H9 (cell line): ENCODE data around the gene PPP2R2B. TPM values are rescaled to one million over a fixed set of nuclear protein-coding genes. Genes with fewer than 3 reads are reported as not detected.

ENCODE experiments used
- DNase-seq: peaks from one replicate; pipeline ENCODE4 v3.0.0-alpha.2; 2017
- H2AFZ ChIP-seq: one replicate; pipeline ENCODE4 v1.6.1; 2013; ENCODE audit warnings: mild to moderate bottlenecking, low read length, control low read depth, moderate library complexity
- H2AK5ac ChIP-seq: 2 replicates; pipeline ENCODE4 v1.6.1; 2013; ENCODE audit warnings: low read length, control low read depth, mixed read lengths; ENCODE audit not compliant: insufficient read length
- H2BK120ac ChIP-seq: one replicate; pipeline ENCODE4 v1.6.1; 2013; ENCODE audit warnings: low read depth, mild to moderate bottlenecking, low read length, control low read depth, inconsistent platforms; ENCODE audit not compliant: poor library complexity, severe bottlenecking
- H2BK12ac ChIP-seq: 2 replicates; pipeline ENCODE4 v1.6.1; 2013; ENCODE audit warnings: low read length, control low read depth, mixed read lengths, low read depth; ENCODE audit not compliant: insufficient read length
- H2BK15ac ChIP-seq: 2 replicates; pipeline ENCODE4 v1.6.1; 2013; ENCODE audit warnings: low read depth, low read length, control low read depth
- H2BK20ac ChIP-seq: one replicate; pipeline ENCODE4 v1.6.1; 2013; ENCODE audit warnings: low read depth, mild to moderate bottlenecking, low read length, control low read depth, inconsistent platforms; ENCODE audit not compliant: poor library complexity, severe bottlenecking
- H2BK5ac ChIP-seq: 2 replicates; pipeline ENCODE4 v1.6.1; 2013; ENCODE audit warnings: low read length, control low read depth, mixed read lengths; ENCODE audit not compliant: insufficient read length
- H3K14ac ChIP-seq: 2 replicates; pipeline ENCODE4 v1.6.1; 2013; ENCODE audit warnings: low read length, control low read depth; ENCODE audit not compliant: insufficient read depth
- H3K18ac ChIP-seq: 2 replicates; pipeline ENCODE4 v1.6.1; 2013; ENCODE audit warnings: low read depth, mild to moderate bottlenecking, mixed read lengths, low read length, control low read depth; ENCODE audit not compliant: insufficient read length
- H3K23ac ChIP-seq: 2 replicates; pipeline ENCODE4 v1.6.1; 2013; ENCODE audit warnings: low read length, control low read depth, mixed read lengths, low read depth; ENCODE audit not compliant: insufficient read length
- H3K23me2 ChIP-seq: 2 replicates; pipeline ENCODE4 v1.6.1; 2013; ENCODE audit warnings: low read depth, mild to moderate bottlenecking, mixed read lengths, low read length, control low read depth; ENCODE audit not compliant: insufficient read length, poor library complexity, severe bottlenecking
- H3K27ac ChIP-seq: 2 replicates; pipeline ENCODE4 v1.5.1; 2013; ENCODE audit warnings: low read length, control low read depth, mixed read lengths, low read depth; ENCODE audit not compliant: insufficient read length
- H3K27me3 ChIP-seq: 2 replicates; pipeline ENCODE4 v1.6.1; 2013; ENCODE audit warnings: low read length, control low read depth, inconsistent platforms; ENCODE audit not compliant: insufficient read depth
- H3K4ac ChIP-seq: 2 replicates; pipeline ENCODE4 v1.6.1; 2013; ENCODE audit warnings: low read depth, mild to moderate bottlenecking, control low read depth, inconsistent platforms, low read length, moderate library complexity
- H3K4me1 ChIP-seq: 2 replicates; pipeline ENCODE4 v1.6.1; 2013; ENCODE audit warnings: low read length, control low read depth, inconsistent platforms; ENCODE audit not compliant: insufficient read depth
- H3K4me2 ChIP-seq: 2 replicates; pipeline ENCODE4 v1.6.1; 2013; ENCODE audit warnings: low read length, control low read depth, mixed read lengths; ENCODE audit not compliant: insufficient read length, insufficient read depth
- H3K56ac ChIP-seq: 2 replicates; pipeline ENCODE4 v1.6.1; 2013; ENCODE audit warnings: low read depth, mild to moderate bottlenecking, mixed read lengths, low read length, control low read depth; ENCODE audit not compliant: insufficient read length
- H3K79me1 ChIP-seq: 2 replicates; pipeline ENCODE4 v1.6.1; 2013; ENCODE audit warnings: low read depth, mild to moderate bottlenecking, moderate library complexity, low read length, control low read depth, inconsistent platforms; ENCODE audit not compliant: insufficient read depth, poor library complexity, severe bottlenecking
- H3K79me2 ChIP-seq: 2 replicates; pipeline ENCODE4 v1.6.1; 2013; ENCODE audit warnings: low read length, control low read depth, inconsistent platforms; ENCODE audit not compliant: insufficient read depth
- H3K9ac ChIP-seq: 2 replicates; pipeline ENCODE4 v1.6.1; 2013; ENCODE audit warnings: low read length, control low read depth, mixed read lengths; ENCODE audit not compliant: insufficient read length; ENCODE audit errors: extremely low read depth
- H3K9me3 ChIP-seq: one replicate; pipeline ENCODE4 v1.6.1; 2013; ENCODE audit warnings: low read depth, low read length, inconsistent platforms; ENCODE audit not compliant: control insufficient read depth
- H3T11ph ChIP-seq: one replicate; pipeline ENCODE4 v1.6.1; 2013; ENCODE audit warnings: mild to moderate bottlenecking, low read length, control low read depth, inconsistent platforms
- H4K20me1 ChIP-seq: one replicate; pipeline ENCODE4 v1.6.1; 2013; ENCODE audit not compliant: control insufficient read depth, insufficient read length, insufficient read depth
- H4K5ac ChIP-seq: 2 replicates; pipeline ENCODE4 v1.6.1; 2013; ENCODE audit warnings: low read depth, mild to moderate bottlenecking, mixed read lengths, low read length, control low read depth; ENCODE audit not compliant: insufficient read length
- H4K8ac ChIP-seq: replicated peaks from 2 replicates; pipeline ENCODE4 v1.6.1; 2013; ENCODE audit warnings: low read length, control low read depth, mixed read lengths, low read depth; ENCODE audit not compliant: insufficient read length
- H4K91ac ChIP-seq: 2 replicates; pipeline ENCODE4 v1.6.1; 2013; ENCODE audit warnings: low read depth, mild to moderate bottlenecking, moderate library complexity, mixed read lengths, low read length, control low read depth; ENCODE audit not compliant: insufficient read length
- H3K27ac Mint-ChIP-seq, 3 experiments: 2 replicates in 2 of 3; 3 replicates in 1 of 3; pipeline ENCODE4 v1.8.0; 2020 to 2021; ENCODE audit warnings: mixed read lengths in 3 of 3, mild to moderate bottlenecking in 1 of 3, moderate library complexity in 1 of 3
- H3K27me3 Mint-ChIP-seq: 2 replicates; pipeline ENCODE4 v1.8.0; 2021; ENCODE audit warnings: low read depth, mild to moderate bottlenecking, moderate library complexity, mixed read lengths
- H3K36me3 Mint-ChIP-seq, 3 experiments: 2 replicates in 2 of 3; 3 replicates in 1 of 3; pipeline ENCODE4 v1.8.0; 2020 to 2021; ENCODE audit warnings: low read depth in 3 of 3, mixed read lengths in 3 of 3; ENCODE audit not compliant: insufficient read depth in 1 of 3
- H3K4me1 Mint-ChIP-seq, 2 experiments: 2 replicates each; pipeline ENCODE4 v1.8.0; 2020; ENCODE audit warnings: mixed read lengths in 2 of 2
- H3K4me3 Mint-ChIP-seq, 2 experiments: 2 replicates in 1 of 2; 3 replicates in 1 of 2; pipeline ENCODE4 v1.8.0; 2020 to 2021; ENCODE audit warnings: mild to moderate bottlenecking in 2 of 2, mixed read lengths in 2 of 2, moderate library complexity in 1 of 2
- H3K9me3 Mint-ChIP-seq, 2 experiments: 2 replicates in 1 of 2; 3 replicates in 1 of 2; pipeline ENCODE4 v1.8.0; 2020; ENCODE audit warnings: mild to moderate bottlenecking in 2 of 2, mixed read lengths in 2 of 2, moderate library complexity in 1 of 2
- CTCF ChIP-seq: fragments of 200-600 bp; sonication (generic); conservative IDR thresholded peaks from 3 replicates; pipeline ENCODE4 v1.8.0; 2021; ENCODE audit warnings: antibody characterized with exemption, mild to moderate bottlenecking
- WGBS: extraction: QIAGEN DNeasy Blood & Tissue Kit; methylation state at CpG from one replicate; pipeline ENCODE4 v1.1.7; 2013; ENCODE audit warnings: missing lambda C conversion rate, low lambda C conversion rate, mixed read lengths; ENCODE audit not compliant: insufficient read length; ENCODE audit errors: extremely low coverage; 5-methylcytosine and 5-hydroxymethylcytosine counted together
- total RNA-seq: library from RNA; stranded (reverse); gene quantifications from 2 replicates; pipeline ENCODE4 v1.2.1, GENCODE V29; 2021

The PPP2R2B gene
- total RNA-seq, 1 experiment from 2014 or later, result 14.3 TPM

- H3K27me3 ChIP-seq, result no peaks in the 10 kb centered on the region
- H2AFZ ChIP-seq, result no peak overlapping the region
- H3K18ac ChIP-seq, result no peak overlapping the region
- no peak overlapping the region for H3K14ac ChIP-seq
- no peak overlapping the region for H4K91ac ChIP-seq
- no peaks in the 10 kb centered on the region; the same call in 1 of the 2 replicates for H3K79me2 ChIP-seq
- H3K23ac ChIP-seq, result no peak overlapping the region
- H3T11ph ChIP-seq, result no peak overlapping the region
- Mint-ChIP-seq H3K9me3 (peaks cover 0 to 2% of the 10 kb centered on the region in 2 experiments; a peak in 1 of 5 replicates), H3K27ac (no peak overlapping the region), H3K27me3 (no peaks in the 10 kb centered on the region), H3K36me3 (no peaks in the 10 kb centered on the region), H3K4me3 (no peak overlapping the region), H3K4me1 (peaks cover 15 to 17% of the 10 kb centered on the region in 2 experiments)
- no CpG with 5 or more reads among the region's 1 CpG for WGBS
- H4K20me1 ChIP-seq, result no peaks in the 10 kb centered on the region
- H4K5ac ChIP-seq, result no peak overlapping the region
- no peak overlapping the region for H2AK5ac ChIP-seq
- H3K27ac ChIP-seq, result no peak overlapping the region
- TF ChIP-seq CTCF, result no peak
- H3K9me3 ChIP-seq, result no peaks in the 10 kb centered on the region
- no peaks in the 10 kb centered on the region for H3K79me1 ChIP-seq
- no peak overlapping the region for H4K8ac ChIP-seq
- H3K9ac ChIP-seq, result no peak overlapping the region
- H2BK20ac ChIP-seq, result no peak overlapping the region
- no peak for DNase-seq
- H3K4ac ChIP-seq, result no peak overlapping the region
- no peak overlapping the region for H3K4me2 ChIP-seq
- no peak overlapping the region for H2BK120ac ChIP-seq
- H3K23me2 ChIP-seq, result no peaks in the 10 kb centered on the region
- H2BK5ac ChIP-seq, result no peak overlapping the region
- H2BK15ac ChIP-seq, result no peak overlapping the region
- H2BK12ac ChIP-seq, result no peak overlapping the region
- H3K4me1 ChIP-seq, result no peaks in the 10 kb centered on the region
- no peak overlapping the region for H3K56ac ChIP-seq
Observed at GRCh38 chr5:146722361-146722779, 156.2 kb downstream of the PPP2R2B start.
